Uterus (tissue), 2 donors: ENCODE measurements around the gene RABL2A.
"Not testable (repeated sequence)": the region's sequence is repeated elsewhere in the genome, so short reads cannot be mapped to it uniquely, and the experiment has no call there.

Experiments
- CTCF ChIP-seq, 4 experiments: fragments of 200-600 bp in 2 of 4; fragments of 450-650 bp in 2 of 4; sonication (generic) in 2 of 4; IDR thresholded peaks; one replicate each; pipeline ENCODE4 v1.5.1; 2016 to 2019; ENCODE audit warnings: antibody characterized with exemption in 4 of 4, mild to moderate bottlenecking in 2 of 4, moderate library complexity in 1 of 4
- POLR2A ChIP-seq, 2 donors: fragments of 450-650 bp; IDR thresholded peaks; one replicate each; pipeline ENCODE4 v1.6.1; 2016; ENCODE audit warnings: antibody characterized with exemption in 2 of 2, mild to moderate bottlenecking in 1 of 2, moderate library complexity in 1 of 2

GRCh38 chr2:113632849-113633345, 5.8 kb downstream of the RABL2A start:
- not testable (repeated sequence) for TF ChIP-seq CTCF, POLR2A (IDR thresholded peaks at IDR 0.05)
